OCI-LY3 (cell line): ENCODE measurements around the gene ATP5IF1.

Experiments
- H2AFZ ChIP-seq: fragments of 200-600, 300-600 bp; shearing (Covaris generic); 2 replicates; pipeline ENCODE4 v1.6.0; 2014; ENCODE audit warnings: antibody characterized with exemption, low read depth, low read length
- H3K27ac ChIP-seq: fragments of 200-600, 300-600 bp; sonication (generic); 2 replicates; pipeline ENCODE4 v1.5.1; 2014; ENCODE audit warnings: mild to moderate bottlenecking, low read length, moderate library complexity, mixed read lengths
- H3K27me3 ChIP-seq: fragments of 200-600, 300-600 bp; sonication (generic); 2 replicates; pipeline ENCODE4 v1.6.1; 2014; ENCODE audit warnings: low read depth, low read length, mixed read lengths
- H3K36me3 ChIP-seq: fragments of 200-600, 300-600 bp; sonication (generic); replicated peaks from 2 replicates; pipeline ENCODE3; 2014; ENCODE audit warnings: low read depth, low read length, mixed read lengths
- H3K4me1 ChIP-seq: fragments of 300-600, 200-600 bp; sonication (generic); 2 replicates; pipeline ENCODE4 v1.6.1; 2014; ENCODE audit warnings: low read length, mixed read lengths
- H3K4me2 ChIP-seq: fragments of 200-600, 300-600 bp; sonication (generic); 2 replicates; pipeline ENCODE4 v1.6.1; 2014; ENCODE audit warnings: low read length, mixed read lengths
- H3K4me3 ChIP-seq: fragments of 300-600, 200-600 bp; sonication (generic); 2 replicates; pipeline ENCODE4 v1.5.1; 2014; ENCODE audit warnings: antibody characterized with exemption, mild to moderate bottlenecking, low read length, moderate library complexity
- H3K79me2 ChIP-seq: fragments of 300-600, 200-600 bp; shearing (Covaris generic); 2 replicates; pipeline ENCODE4 v1.6.1; 2014; ENCODE audit warnings: mild to moderate bottlenecking, low read length, mixed read lengths
- H3K9ac ChIP-seq: fragments of 300-600, 200-600 bp; shearing (Covaris generic); 2 replicates; pipeline ENCODE4 v1.6.0; 2014; ENCODE audit warnings: mild to moderate bottlenecking, low read length, moderate library complexity
- H3K9me3 ChIP-seq: fragments of 200-600, 300-600 bp; shearing (Covaris generic); 2 replicates; pipeline ENCODE4 v1.6.1; 2014; ENCODE audit warnings: low read length, mixed read lengths; ENCODE audit not compliant: insufficient read depth
- H4K20me1 ChIP-seq: fragments of 200-600, 300-600 bp; sonication (generic); 2 replicates; pipeline ENCODE4 v1.6.1; 2016; ENCODE audit warnings: low read length, mixed read lengths; ENCODE audit not compliant: insufficient read depth
- CTCF ChIP-seq: fragments of 200-600, 300-600 bp; sonication (generic); IDR thresholded peaks from 2 replicates; pipeline ENCODE4 v1.5.1; 2014; ENCODE audit warnings: antibody characterized with exemption, low read length, low read depth
- EZH2phosphoT487 ChIP-seq: fragments of 200-600 bp; shearing (Covaris generic); IDR thresholded peaks from 2 replicates; pipeline ENCODE4 v1.6.1; 2018; ENCODE audit warnings: antibody characterized with exemption, mixed run types, low read depth

The ATP5IF1 gene

GRCh38 chr1:28259252-28259933 is 23.5 kb downstream of the ATP5IF1 start, which contains the start of gene SESN2:
SESN2 (plus strand) TSS chr1:28259518; CDS start chr1:28259848, 330 bp downstream.
- H3K9me3 ChIP-seq = no peaks in the 10 kb centered on the region
- H4K20me1 ChIP-seq = no peaks in the 10 kb centered on the region
- peak within 1 kb of the TSS; percentile 87 for H3K4me2 ChIP-seq
- TF ChIP-seq EZH2phosphoT487 (no peak), CTCF (no peak)
- peak within 1 kb of the TSS; percentile 80 for H2AFZ ChIP-seq
- peaks cover 16% of the 10 kb centered on the region for H3K4me1 ChIP-seq
- no peaks in the 10 kb centered on the region for H3K36me3 ChIP-seq
- peaks cover 19% of the 10 kb centered on the region for H3K79me2 ChIP-seq
- no peaks in the 10 kb centered on the region for H3K27me3 ChIP-seq
- H3K27ac ChIP-seq = no peak within 1 kb of the TSS
- peak within 1 kb of the TSS; percentile 77 for H3K9ac ChIP-seq
- H3K4me3 ChIP-seq = peak within 1 kb of the TSS; percentile 96

GRCh38 chr1:28259934-28260802 is 24.2 kb downstream of the ATP5IF1 start:
- Histone ChIP-seq H3K36me3 (no peaks in the 10 kb centered on the region), H3K4me3 (peak overlapping the region; percentile 96), H3K27me3 (no peaks in the 10 kb centered on the region), H3K9ac (peak overlapping the region; percentile 77), H3K79me2 (peaks cover 19% of the 10 kb centered on the region), H3K4me2 (peak overlapping the region; percentile 87), H4K20me1 (no peaks in the 10 kb centered on the region), H3K27ac (no peak overlapping the region), H3K4me1 (peaks cover 16% of the 10 kb centered on the region), H2AFZ (peak overlapping the region; percentile 36; the same call in 1 of the 2 replicates), H3K9me3 (no peaks in the 10 kb centered on the region)
- no peak for TF ChIP-seq CTCF
- TF ChIP-seq EZH2phosphoT487 = no peak

- no peaks in the 10 kb centered on the region for H3K9me3 ChIP-seq
- H3K27me3 ChIP-seq = no peaks in the 10 kb centered on the region
- TF ChIP-seq EZH2phosphoT487 (no peak), CTCF (no peak)
- no peak overlapping the region for H3K9ac ChIP-seq
- peaks cover 16% of the 10 kb centered on the region for H3K4me1 ChIP-seq
- peak overlapping the region; percentile 96 for H3K4me3 ChIP-seq
- no peak overlapping the region for H3K27ac ChIP-seq
- H4K20me1 ChIP-seq = no peaks in the 10 kb centered on the region
- peaks cover 19% of the 10 kb centered on the region for H3K79me2 ChIP-seq
- no peaks in the 10 kb centered on the region for H3K36me3 ChIP-seq
- peak overlapping the region; percentile 87 for H3K4me2 ChIP-seq
- H2AFZ ChIP-seq = no peak overlapping the region
Observed at GRCh38 chr1:28260803-28261174, 24.9 kb downstream of the ATP5IF1 start.

GRCh38 chr1:28264897-28265296 is 29.0 kb downstream of the ATP5IF1 start:
- no peak overlapping the region for H3K27ac ChIP-seq
- TF ChIP-seq CTCF (no peak), EZH2phosphoT487 (no peak)
- H3K27me3 ChIP-seq = no peaks in the 10 kb centered on the region
- no peak overlapping the region for H3K9ac ChIP-seq
- peaks cover 26% of the 10 kb centered on the region for H3K79me2 ChIP-seq
- H3K9me3 ChIP-seq = no peaks in the 10 kb centered on the region
- H3K4me1 ChIP-seq = peaks cover 6% of the 10 kb centered on the region
- H3K4me2 ChIP-seq = no peak overlapping the region
- H3K36me3 ChIP-seq = no peaks in the 10 kb centered on the region
- no peak overlapping the region for H3K4me3 ChIP-seq
- peaks cover 8% of the 10 kb centered on the region; the same call in 1 of the 2 replicates for H4K20me1 ChIP-seq
- H2AFZ ChIP-seq = no peak overlapping the region
